Karpas-422 (cell line): Measurements from ENCODE around the gene TMOD3. TPM values are rescaled to one million over a fixed set of nuclear protein-coding genes. Genes with fewer than 3 reads are reported as not detected.
A peak's percentile ranks its signal among the peaks of the same experiment; 100 is the strongest.

ENCODE experiments used
- DNase-seq: peaks from one replicate; pipeline ENCODE4 v3.0.0-alpha.2; 2015
- H2AFZ ChIP-seq: fragments of 200-600 bp; sonication (generic); 2 replicates; pipeline ENCODE4 v1.6.1; 2014; ENCODE audit warnings: antibody characterized with exemption, low read length, mixed read lengths
- H3K27ac ChIP-seq: fragments of 200-600 bp; sonication (generic); 2 replicates; pipeline ENCODE4 v1.5.1; 2014; ENCODE audit warnings: mild to moderate bottlenecking, low read length, moderate library complexity
- H3K27me3 ChIP-seq: fragments of 200-600 bp; sonication (generic); 2 replicates; pipeline ENCODE4 v1.6.1; 2014; ENCODE audit warnings: low read length, mixed read lengths
- H3K36me3 ChIP-seq: fragments of 200-600 bp; sonication (generic); 2 replicates; pipeline ENCODE4 v1.6.1; 2014; ENCODE audit warnings: low read length, mixed read lengths; ENCODE audit not compliant: insufficient read depth
- H3K4me1 ChIP-seq: fragments of 200-600 bp; sonication (generic); 2 replicates; pipeline ENCODE4 v1.6.1; 2014; ENCODE audit warnings: mild to moderate bottlenecking, low read length, mixed read lengths
- H3K4me2 ChIP-seq: fragments of 200-600 bp; sonication (generic); 2 replicates; pipeline ENCODE4 v1.6.1; 2014; ENCODE audit warnings: low read length, low read depth, mild to moderate bottlenecking; ENCODE audit not compliant: poor library complexity, severe bottlenecking
- H3K4me3 ChIP-seq: fragments of 200-600 bp; sonication (generic); 2 replicates; pipeline ENCODE4 v1.5.1; 2014; ENCODE audit warnings: mild to moderate bottlenecking, antibody characterized with exemption, low read length, mixed read lengths
- H3K79me2 ChIP-seq: fragments of 200-600 bp; sonication (generic); 2 replicates; pipeline ENCODE4 v1.6.1; 2014; ENCODE audit warnings: mild to moderate bottlenecking, low read length, mixed read lengths
- H3K9ac ChIP-seq: fragments of 200-600 bp; sonication (generic); 2 replicates; pipeline ENCODE4 v1.6.0; 2014; ENCODE audit warnings: low read length
- H3K9me2 ChIP-seq: fragments of 200-600 bp; sonication (generic), shearing (Covaris generic); replicated peaks from 2 replicates; pipeline ENCODE4 v1.6.0; 2014; ENCODE audit warnings: mild to moderate bottlenecking, low read length, moderate library complexity; ENCODE audit not compliant: insufficient read depth
- H3K9me3 ChIP-seq: fragments of 300-700, 200-600 bp; sonication (generic); 2 replicates; pipeline ENCODE4 v1.6.1; 2014; ENCODE audit warnings: low read length, mixed read lengths
- H4K20me1 ChIP-seq: fragments of 200-600 bp; sonication (generic); 2 replicates; pipeline ENCODE4 v1.6.1; 2014; ENCODE audit warnings: mild to moderate bottlenecking, antibody characterized with exemption, low read length, low read depth; ENCODE audit not compliant: insufficient read depth
- total RNA-seq: library from RNA; depleted of rRNA; stranded (reverse); fragments of >200 nt; shearing (Covaris generic); gene quantifications from 2 replicates; pipeline ENCODE4 v1.2.3, GENCODE V29; 2014; ENCODE audit warnings: low replicate concordance

TMOD3 gene
- total RNA-seq, 1 experiment from 2014 or later = 13.7 TPM

GRCh38 chr15:51812598-51812997 is 16.9 kb upstream of the TMOD3 start:
- Histone ChIP-seq H3K79me2 (no peaks in the 10 kb centered on the region), H3K9me3 (no peaks in the 10 kb centered on the region), H3K4me2 (no peak overlapping the region), H3K27me3 (no peaks in the 10 kb centered on the region), H3K4me3 (no peak overlapping the region), H2AFZ (no peak overlapping the region), H3K4me1 (no peaks in the 10 kb centered on the region), H4K20me1 (no peaks in the 10 kb centered on the region), H3K9me2 (no peaks in the 10 kb centered on the region), H3K36me3 (no peaks in the 10 kb centered on the region), H3K27ac (no peak overlapping the region), H3K9ac (no peak overlapping the region)
- DNase-seq = no peak

GRCh38 chr15:51814606-51815005 is 14.8 kb upstream of the TMOD3 start:
- Histone ChIP-seq H3K9me2 (no peaks in the 10 kb centered on the region), H3K4me2 (no peak overlapping the region), H3K4me1 (no peaks in the 10 kb centered on the region), H3K9me3 (no peaks in the 10 kb centered on the region), H3K9ac (no peak overlapping the region), H4K20me1 (no peaks in the 10 kb centered on the region), H3K27me3 (no peaks in the 10 kb centered on the region), H3K79me2 (no peaks in the 10 kb centered on the region), H2AFZ (no peak overlapping the region), H3K36me3 (no peaks in the 10 kb centered on the region), H3K27ac (no peak overlapping the region), H3K4me3 (no peak overlapping the region)
- no peak for DNase-seq

- Histone ChIP-seq H3K9me2 (no peaks in the 10 kb centered on the region), H3K4me2 (no peak overlapping the region), H3K36me3 (no peaks in the 10 kb centered on the region), H2AFZ (no peak overlapping the region), H3K4me1 (no peaks in the 10 kb centered on the region), H4K20me1 (no peaks in the 10 kb centered on the region), H3K9me3 (peaks cover 11% of the 10 kb centered on the region; the same call in 1 of the 2 replicates), H3K4me3 (no peak overlapping the region), H3K9ac (no peak overlapping the region), H3K27me3 (no peaks in the 10 kb centered on the region), H3K27ac (no peak overlapping the region), H3K79me2 (no peaks in the 10 kb centered on the region)
- DNase-seq = no peak
Measured at GRCh38 chr15:51816611-51817010, 12.8 kb upstream of the TMOD3 start.

GRCh38 chr15:51818150-51818549 is 11.3 kb upstream of the TMOD3 start:
- Histone ChIP-seq H3K4me3 (no peak overlapping the region), H3K79me2 (no peaks in the 10 kb centered on the region), H3K27me3 (no peaks in the 10 kb centered on the region), H3K36me3 (no peaks in the 10 kb centered on the region), H3K9me2 (no peaks in the 10 kb centered on the region), H3K9me3 (peaks cover 11% of the 10 kb centered on the region; the same call in 1 of the 2 replicates), H3K4me1 (no peaks in the 10 kb centered on the region), H3K9ac (no peak overlapping the region), H4K20me1 (no peaks in the 10 kb centered on the region), H3K27ac (no peak overlapping the region), H2AFZ (no peak overlapping the region), H3K4me2 (no peak overlapping the region)
- DNase-seq = no peak

- no peaks in the 10 kb centered on the region for H3K27me3 ChIP-seq
- H3K4me1 ChIP-seq = peaks cover 6% of the 10 kb centered on the region
- no peak overlapping the region for H3K27ac ChIP-seq
- no peak overlapping the region for H2AFZ ChIP-seq
- no peaks in the 10 kb centered on the region for H4K20me1 ChIP-seq
- H3K4me3 ChIP-seq = no peak overlapping the region
- DNase-seq = no peak
- H3K79me2 ChIP-seq = no peaks in the 10 kb centered on the region
- peaks cover 8% of the 10 kb centered on the region; the same call in 1 of the 2 replicates for H3K9me3 ChIP-seq
- H3K36me3 ChIP-seq = no peaks in the 10 kb centered on the region
- no peaks in the 10 kb centered on the region for H3K9me2 ChIP-seq
- H3K9ac ChIP-seq = no peak overlapping the region
- H3K4me2 ChIP-seq = no peak overlapping the region
Measured at GRCh38 chr15:51825698-51826097, 3.8 kb upstream of the TMOD3 start.

- H3K9ac ChIP-seq = no peak overlapping the region
- H3K79me2 ChIP-seq = no peaks in the 10 kb centered on the region
- H2AFZ ChIP-seq = 0 out of 2 replicates have a peak overlapping the region, but pooled peaks have one; percentile 94
- no peak for DNase-seq
- H3K4me3 ChIP-seq = peak overlapping the region; percentile 82; the same call in 1 of the 2 replicates
- H3K4me2 ChIP-seq = peak overlapping the region; percentile 92
- H4K20me1 ChIP-seq = peaks cover 13% of the 10 kb centered on the region; the same call in 1 of the 2 replicates
- peaks cover 11% of the 10 kb centered on the region for H3K4me1 ChIP-seq
- H3K27ac ChIP-seq = no peak overlapping the region
- no peaks in the 10 kb centered on the region for H3K9me3 ChIP-seq
- H3K27me3 ChIP-seq = no peaks in the 10 kb centered on the region
- no peaks in the 10 kb centered on the region for H3K36me3 ChIP-seq
- no peaks in the 10 kb centered on the region for H3K9me2 ChIP-seq
Measured at GRCh38 chr15:51828621-51829375, 655 bp upstream of the TMOD3 start.

- H3K27me3 ChIP-seq = no peaks in the 10 kb centered on the region
- no peaks in the 10 kb centered on the region for H3K36me3 ChIP-seq
- H2AFZ ChIP-seq = peak overlapping the region; percentile 94
- H3K9ac ChIP-seq = peak overlapping the region; percentile 75
- DNase-seq = peak; percentile 43
- peaks cover 14% of the 10 kb centered on the region; the same call in 1 of the 2 replicates for H4K20me1 ChIP-seq
- no peaks in the 10 kb centered on the region for H3K9me3 ChIP-seq
- H3K4me1 ChIP-seq = peaks cover 11% of the 10 kb centered on the region
- H3K79me2 ChIP-seq = no peaks in the 10 kb centered on the region
- no peak overlapping the region for H3K27ac ChIP-seq
- no peaks in the 10 kb centered on the region for H3K9me2 ChIP-seq
- peak overlapping the region; percentile 92 for H3K4me2 ChIP-seq
- H3K4me3 ChIP-seq = peak overlapping the region; percentile 82
Measured at GRCh38 chr15:51830276-51830806, 888 bp downstream of the TMOD3 start.

GRCh38 chr15:51833772-51834171 is 4.3 kb downstream of the TMOD3 start:
- H3K27ac ChIP-seq = no peak overlapping the region
- H3K9me3 ChIP-seq = no peaks in the 10 kb centered on the region
- peaks cover 22% of the 10 kb centered on the region for H3K4me1 ChIP-seq
- no peak overlapping the region for H3K9ac ChIP-seq
- no peaks in the 10 kb centered on the region for H3K9me2 ChIP-seq
- no peak for DNase-seq
- H4K20me1 ChIP-seq = peaks cover 30% of the 10 kb centered on the region
- H3K79me2 ChIP-seq = no peaks in the 10 kb centered on the region
- no peak overlapping the region for H3K4me3 ChIP-seq
- H3K36me3 ChIP-seq = no peaks in the 10 kb centered on the region
- no peak overlapping the region for H3K4me2 ChIP-seq
- no peak overlapping the region for H2AFZ ChIP-seq
- H3K27me3 ChIP-seq = no peaks in the 10 kb centered on the region
